Gastrocnemius medialis (tissue), 4 donors: ENCODE data around the gene OPALIN. TPM values are rescaled to one million over a fixed set of nuclear protein-coding genes. Genes with fewer than 3 reads are reported as not detected.
A peak's percentile ranks its signal among the peaks of the same experiment; 100 is the strongest.

Source experiments
- ATAC-seq, 2 donors: fragments of 150-250 bp; one replicate each; pipeline ENCODE4 v1.9.1; 2016
- DNase-seq, 2 donors: peaks; one replicate each; pipeline ENCODE4 v3.0.0-alpha.2; 2019
- H3K27ac ChIP-seq, 4 donors: fragments of 200-600 bp; sonication (generic); 1 replicate in 1 of 4; 2 replicates in 3 of 4; pipeline ENCODE4 v1.5.1; 2016 to 2018; ENCODE audit warnings: mild to moderate bottlenecking in 2 of 4, moderate library complexity in 1 of 4
- H3K27me3 ChIP-seq, 3 donors: fragments of 200-600 bp; sonication (generic) in 2 of 3; 1 replicate in 1 of 3; 2 replicates in 2 of 3; pipeline versions ENCODE4 v1.5.1 to v1.6.0; 2016 to 2019; ENCODE audit warnings: mild to moderate bottlenecking in 1 of 3, moderate library complexity in 1 of 3
- H3K36me3 ChIP-seq, 2 donors: fragments of 200-600 bp; sonication (generic) in 1 of 2; one replicate each; pipeline ENCODE4 v1.5.1; 2017 to 2018
- H3K4me1 ChIP-seq, 2 donors: fragments of 200-600 bp; sonication (generic) in 1 of 2; one replicate each; pipeline ENCODE4 v1.5.1; 2016 to 2017; ENCODE audit warnings: mild to moderate bottlenecking in 2 of 2
- H3K4me3 ChIP-seq, 4 donors: fragments of 200-600 bp; sonication (generic) in 3 of 4; 1 replicate in 1 of 4; 2 replicates in 3 of 4; pipeline ENCODE4 v1.5.1; 2016 to 2019; ENCODE audit warnings: mild to moderate bottlenecking in 2 of 4
- H3K9me3 ChIP-seq, 3 donors: fragments of 200-600 bp; sonication (generic) in 2 of 3; 1 replicate in 1 of 3; 2 replicates in 2 of 3; pipeline ENCODE4 v1.5.1; 2016 to 2019
- POLR2A ChIP-seq, 2 donors: fragments of 450-650 bp; IDR thresholded peaks; one replicate each; pipeline ENCODE4 v1.6.1; 2017; ENCODE audit warnings: antibody characterized with exemption in 2 of 2, mild to moderate bottlenecking in 2 of 2, moderate library complexity in 2 of 2
- in situ Hi-C, 4 donors: fragments of 200-750 bp; cut with MboI; loops; one replicate each; pipeline versions ENCODE4 v1.15.0 to v1.8.0; 2017; ENCODE audit warnings: low sequenced_read_pairs in 4 of 4
- intact Hi-C: fragments of 100-400 bp; cut with DNase I; formaldehyde crosslinking; loops from one replicate; pipeline ENCODE4 v1.15.1; 2023; ENCODE audit warnings: low total_unique reads
- total RNA-seq, 4 donors: library from RNA; depleted of rRNA; stranded (reverse); fragments of >200 nt; gene quantifications; one replicate each; pipeline versions ENCODE4 v1.1.0 to v1.2.3, GENCODE V29; 2016
- TF ChIP-seq, protein P1 (sequence below), 5 experiments: fragments of 450-650 bp in 3 of 5; fragments of 200-600 bp in 2 of 5; sonication (generic) in 2 of 5; IDR thresholded peaks in 4 of 5; conservative IDR thresholded peaks in 1 of 5; 1 replicate in 4 of 5; 2 replicates in 1 of 5; pipeline ENCODE4 v1.5.1; 2016 to 2019; ENCODE audit warnings: antibody characterized with exemption in 5 of 5, mild to moderate bottlenecking in 3 of 5, moderate library complexity in 3 of 5

The OPALIN gene
- total RNA-seq, 4 donors from 2014 or later, result not detected

DNA sequence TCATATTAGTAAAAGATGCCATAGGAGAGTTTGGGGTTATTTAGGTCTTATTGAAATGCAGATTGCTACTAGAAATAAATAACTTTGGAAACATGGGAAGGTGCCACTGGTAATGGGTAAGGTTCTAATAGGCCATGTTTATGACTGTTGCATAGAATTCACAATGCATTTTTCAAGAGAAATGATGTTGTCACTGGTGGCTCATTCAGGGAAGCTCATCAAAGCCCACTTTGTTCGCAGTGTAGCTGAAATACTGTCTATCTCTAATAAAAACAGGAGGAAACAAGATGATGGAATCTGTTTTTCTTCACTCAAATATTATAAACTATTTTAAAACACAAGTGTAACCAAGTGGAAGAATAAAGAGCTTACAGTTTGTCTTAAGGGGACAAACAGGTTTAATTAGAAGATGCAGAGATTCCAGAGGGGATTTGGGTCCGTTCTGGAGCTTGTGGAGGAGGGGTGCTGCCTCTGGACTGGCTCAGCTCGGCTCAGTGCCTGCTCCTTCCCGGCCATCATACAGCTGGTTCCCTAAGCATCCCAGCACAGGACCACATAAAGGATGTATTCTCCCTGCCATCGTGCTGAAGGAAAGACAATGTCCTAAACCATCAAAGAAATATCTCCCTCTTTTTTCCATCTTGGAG, 20.4 kb downstream of the OPALIN start:
- no peak for TF ChIP-seq POLR2A (IDR thresholded peaks at IDR 0.05)
- TF ChIP-seq, protein P1, sequence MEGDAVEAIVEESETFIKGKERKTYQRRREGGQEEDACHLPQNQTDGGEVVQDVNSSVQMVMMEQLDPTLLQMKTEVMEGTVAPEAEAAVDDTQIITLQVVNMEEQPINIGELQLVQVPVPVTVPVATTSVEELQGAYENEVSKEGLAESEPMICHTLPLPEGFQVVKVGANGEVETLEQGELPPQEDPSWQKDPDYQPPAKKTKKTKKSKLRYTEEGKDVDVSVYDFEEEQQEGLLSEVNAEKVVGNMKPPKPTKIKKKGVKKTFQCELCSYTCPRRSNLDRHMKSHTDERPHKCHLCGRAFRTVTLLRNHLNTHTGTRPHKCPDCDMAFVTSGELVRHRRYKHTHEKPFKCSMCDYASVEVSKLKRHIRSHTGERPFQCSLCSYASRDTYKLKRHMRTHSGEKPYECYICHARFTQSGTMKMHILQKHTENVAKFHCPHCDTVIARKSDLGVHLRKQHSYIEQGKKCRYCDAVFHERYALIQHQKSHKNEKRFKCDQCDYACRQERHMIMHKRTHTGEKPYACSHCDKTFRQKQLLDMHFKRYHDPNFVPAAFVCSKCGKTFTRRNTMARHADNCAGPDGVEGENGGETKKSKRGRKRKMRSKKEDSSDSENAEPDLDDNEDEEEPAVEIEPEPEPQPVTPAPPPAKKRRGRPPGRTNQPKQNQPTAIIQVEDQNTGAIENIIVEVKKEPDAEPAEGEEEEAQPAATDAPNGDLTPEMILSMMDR (IDR thresholded peaks at IDR 0.05 in 4 of 5, conservative IDR thresholded peaks at IDR 0.05 in 1 of 5), result no peak
- no peaks in the 10 kb centered on the region for H3K9me3 ChIP-seq
- DNase-seq (no peak), ATAC-seq (no peak)
- no peaks in the 10 kb centered on the region for H3K36me3 ChIP-seq
- H3K4me3 ChIP-seq, result no peak overlapping the region
- no peaks in the 10 kb centered on the region for H3K4me1 ChIP-seq
- in situ Hi-C loops (no loop called here), intact Hi-C loops (no loop called here)
- H3K27ac ChIP-seq, result no peak overlapping the region
- H3K27me3 ChIP-seq, result peaks cover 0 to 1% (median 0%) of the 10 kb centered on the region in 3 donors

DNA sequence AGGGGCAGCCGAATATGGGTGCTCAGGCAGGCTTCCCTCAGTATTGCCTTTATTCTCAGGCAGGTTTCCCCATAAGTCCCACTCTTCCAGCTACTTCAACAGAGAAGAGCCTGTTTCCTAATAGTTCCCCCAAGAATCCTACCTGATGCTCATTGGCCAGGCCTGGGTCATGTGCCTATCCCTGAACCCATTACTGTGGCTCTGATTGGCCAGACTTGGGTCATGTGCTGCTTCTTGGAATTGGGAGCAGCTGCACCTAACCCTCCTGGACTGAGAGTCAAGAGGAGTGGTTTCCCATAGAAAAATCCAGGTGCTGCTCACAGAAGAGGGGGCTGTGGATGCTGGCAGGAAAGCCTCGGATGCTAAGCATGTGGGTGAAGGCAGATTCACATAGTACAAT, 21.7 kb downstream of the OPALIN start:
- Histone ChIP-seq H3K27me3 (peaks cover 0 to 5% (median 0%) of the 10 kb centered on the region in 3 donors), H3K36me3 (no peaks in the 10 kb centered on the region), H3K4me3 (no peak overlapping the region), H3K27ac (no peak overlapping the region), H3K9me3 (no peaks in the 10 kb centered on the region), H3K4me1 (no peaks in the 10 kb centered on the region)
- in situ Hi-C loops (no loop called here), intact Hi-C loops (no loop called here)
- DNase-seq, result no peak
- no peak for TF ChIP-seq POLR2A (IDR thresholded peaks at IDR 0.05)
- TF ChIP-seq, protein P1 (IDR thresholded peaks at IDR 0.05 in 4 of 5, conservative IDR thresholded peaks at IDR 0.05 in 1 of 5), result no peak
- no peak for ATAC-seq

DNA sequence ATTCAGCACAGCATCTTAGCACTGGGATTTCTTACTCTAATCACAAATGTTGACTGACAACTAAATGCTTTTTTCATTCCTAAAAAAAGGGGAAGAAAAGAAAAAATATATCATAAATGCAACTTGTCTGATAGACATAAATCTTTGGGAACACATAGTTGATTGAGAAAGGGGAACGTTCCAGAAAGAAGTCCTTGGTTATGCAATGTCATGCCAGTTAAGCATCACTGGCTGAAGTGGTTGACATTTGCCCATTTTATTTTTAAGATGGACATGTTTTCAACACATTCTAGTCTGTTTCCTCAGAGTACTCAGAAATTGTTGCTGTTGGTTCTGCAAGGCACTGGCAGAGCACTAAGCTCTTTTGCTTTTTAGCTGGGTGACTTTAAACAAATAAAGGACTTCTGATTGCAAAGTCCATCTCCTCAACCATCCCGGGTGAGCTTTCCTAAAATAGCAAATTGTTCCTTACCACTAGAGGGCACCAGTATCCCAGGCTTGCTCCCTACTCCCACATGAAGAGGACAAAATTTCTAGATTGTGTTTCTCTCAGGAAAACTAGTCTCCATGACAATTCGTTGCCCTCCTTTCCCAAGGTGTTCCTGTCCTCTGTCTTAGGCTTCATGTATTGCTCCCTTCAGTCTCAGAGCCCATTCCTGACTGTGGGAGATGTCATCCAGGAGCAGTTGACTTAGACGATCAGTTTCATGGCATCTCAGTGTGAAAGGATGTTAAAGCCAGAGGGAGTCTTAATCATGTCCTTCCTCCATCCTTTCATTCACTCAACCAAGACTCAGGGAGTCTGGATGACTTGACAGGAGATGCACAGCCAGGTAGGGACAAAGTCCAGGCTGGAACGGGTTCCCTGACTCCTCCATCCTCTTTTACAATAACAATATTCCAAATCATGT, 23.9 kb downstream of the OPALIN start:
- DNase-seq (no peak), ATAC-seq (no peak)
- Histone ChIP-seq H3K36me3 (no peaks in the 10 kb centered on the region), H3K9me3 (no peaks in the 10 kb centered on the region), H3K27me3 (peaks cover 0 to 8% (median 0%) of the 10 kb centered on the region in 3 donors), H3K4me1 (no peaks in the 10 kb centered on the region), H3K4me3 (no peak overlapping the region), H3K27ac (no peak overlapping the region)
- in situ Hi-C loops, result no loop called here
- intact Hi-C loops, result no loop called here
- TF ChIP-seq, protein P1 (IDR thresholded peaks at IDR 0.05 in 4 of 5, conservative IDR thresholded peaks at IDR 0.05 in 1 of 5), result peak in 4 of 5 experiments; percentile 2 to 68 (median 42)
- TF ChIP-seq POLR2A (IDR thresholded peaks at IDR 0.05), result no peak

DNA sequence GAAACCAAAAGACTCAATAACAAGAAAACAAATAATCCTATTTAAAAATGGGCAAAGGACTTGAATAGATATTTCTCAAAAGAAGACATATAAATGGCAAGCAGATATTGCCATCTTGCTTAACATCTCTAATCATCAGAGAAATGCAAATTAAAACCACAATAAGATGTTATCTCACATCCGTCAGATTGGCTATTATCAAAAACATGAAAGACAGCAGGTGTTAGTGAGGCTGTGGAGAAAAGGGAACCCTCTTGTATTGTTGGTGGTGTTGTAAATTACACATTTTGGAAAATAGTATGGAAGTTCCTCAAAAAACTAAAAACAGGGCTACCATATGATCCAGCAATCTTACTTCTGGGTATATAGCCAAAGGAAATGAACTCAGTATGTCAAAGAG, 25.7 kb downstream of the OPALIN start:
- Histone ChIP-seq H3K4me3 (no peak overlapping the region), H3K9me3 (no peaks in the 10 kb centered on the region), H3K27ac (no peak overlapping the region), H3K27me3 (peaks cover 0 to 8% (median 0%) of the 10 kb centered on the region in 3 donors), H3K36me3 (no peaks in the 10 kb centered on the region), H3K4me1 (no peaks in the 10 kb centered on the region)
- in situ Hi-C loops, result no loop called here
- DNase-seq (no peak), ATAC-seq (no peak)
- intact Hi-C loops, result no loop called here
- TF ChIP-seq POLR2A (IDR thresholded peaks at IDR 0.05), result no peak
- TF ChIP-seq, protein P1 (IDR thresholded peaks at IDR 0.05 in 4 of 5, conservative IDR thresholded peaks at IDR 0.05 in 1 of 5), result no peak
